Panc1 (cell line): ENCODE measurements around the gene UGT2B28.
"Not testable (repeated sequence)": the region's sequence is repeated elsewhere in the genome, so short reads cannot be mapped to it uniquely, and the experiment has no call there.

Experiments used
- CTCF ChIP-seq: fragments of 450-650 bp; IDR thresholded peaks from 2 replicates; pipeline ENCODE4 v1.5.1; 2017; ENCODE audit warnings: mild to moderate bottlenecking
- REST ChIP-seq, 2 experiments: IDR thresholded peaks; 2 replicates each; pipeline ENCODE4 v1.6.1; 2011 to 2012; ENCODE audit warnings: low read depth in 2 of 2, control low read depth in 1 of 2, low read length in 1 of 2, mild to moderate bottlenecking in 1 of 2, moderate library complexity in 1 of 2; ENCODE audit not compliant: insufficient read depth in 1 of 2
- SIN3A ChIP-seq: IDR thresholded peaks from 2 replicates; pipeline ENCODE4 v1.6.1; 2012; ENCODE audit warnings: low read depth, mild to moderate bottlenecking, low read length, moderate library complexity, borderline replicate concordance; ENCODE audit not compliant: insufficient read depth

- TF ChIP-seq CTCF; REST (IDR thresholded peaks at IDR 0.05; ENCODE audit: insufficient read depth in 1 of 2, low read depth in 2 of 2, low read length in 1 of 2); SIN3A: not testable (repeated sequence)
Measured at GRCh38 chr4:69268612-69269011, 11.7 kb upstream of the UGT2B28 start.
